MM.1S (cell line): ENCODE results near the gene RABEP1.

Source experiments
- CTCF ChIP-seq: fragments of 300-600 bp; sonication (generic); IDR thresholded peaks from 2 replicates; pipeline ENCODE4 v1.5.1; 2016; ENCODE audit warnings: antibody characterized with exemption, low read length, mixed read lengths
- EZH2 ChIP-seq: fragments of 300-600 bp; sonication (generic); optimal IDR thresholded peaks from 2 replicates; pipeline ENCODE3; 2017; ENCODE audit warnings: low read depth, mild to moderate bottlenecking, antibody characterized with exemption, low read length, mixed read lengths
- EZH2phosphoT487 ChIP-seq: fragments of 300-600 bp; sonication (generic); IDR thresholded peaks from 2 replicates; pipeline ENCODE4 v1.6.1; 2018; ENCODE audit warnings: antibody characterized with exemption, low read length

GRCh38 chr17:5297245-5297644 is 15.2 kb downstream of the RABEP1 start:
- no peak for TF ChIP-seq CTCF
- TF ChIP-seq EZH2phosphoT487, result no peak
- TF ChIP-seq EZH2, result no peak
